HEK293 (cell line): ENCODE measurements around the gene ZSWIM1.

Experiments
- EGR2 ChIP-seq: fragments of 450-650 bp; formaldehyde crosslinking; IDR thresholded peaks from 2 replicates; pipeline ENCODE4 v1.5.1; 2016; ENCODE audit warnings: low read depth, missing biosample characterization, missing genetic modification characterization
- GLI4 ChIP-seq: fragments of 450-650 bp; formaldehyde crosslinking; IDR thresholded peaks from 2 replicates; pipeline ENCODE4 v1.5.1; 2016; ENCODE audit warnings: missing biosample characterization, missing genetic modification characterization
- KLF8 ChIP-seq: fragments of 450-650 bp; formaldehyde crosslinking; IDR thresholded peaks from 2 replicates; pipeline ENCODE4 v1.5.1; 2016; ENCODE audit warnings: missing biosample characterization, missing genetic modification characterization
- PBX3 ChIP-seq: sonication (generic); formaldehyde crosslinking; IDR thresholded peaks from 2 replicates; pipeline ENCODE4 v1.8.1; 2022; ENCODE audit warnings: mild to moderate bottlenecking, moderate library complexity, missing genetic modification reagents
- PRDM4 ChIP-seq: fragments of 450-650 bp; formaldehyde crosslinking; IDR thresholded peaks from 2 replicates; pipeline ENCODE4 v1.5.1; 2017; ENCODE audit warnings: missing biosample characterization, missing genetic modification characterization
- SETDB1 ChIP-seq: IDR thresholded peaks from one replicate; pipeline ENCODE4 v1.6.1; 2017; ENCODE audit warnings: mild to moderate bottlenecking, low read length, moderate library complexity, mixed read lengths; ENCODE audit not compliant: insufficient read length
- TSHZ1 ChIP-seq: fragments of 450-650 bp; formaldehyde crosslinking; IDR thresholded peaks from 2 replicates; pipeline ENCODE4 v1.5.1; 2016; ENCODE audit warnings: missing biosample characterization, missing genetic modification characterization, borderline replicate concordance
- YY2 ChIP-seq: fragments of 450-650 bp; formaldehyde crosslinking; IDR thresholded peaks from 2 replicates; pipeline ENCODE4 v1.5.1; 2016; ENCODE audit warnings: missing biosample characterization, missing genetic modification characterization
- ZBTB1 ChIP-seq: fragments of 450-650 bp; formaldehyde crosslinking; IDR thresholded peaks from 2 replicates; pipeline ENCODE4 v1.5.1; 2016; ENCODE audit warnings: missing biosample characterization, missing genetic modification characterization
- ZBTB17 ChIP-seq: fragments of 450-650 bp; formaldehyde crosslinking; IDR thresholded peaks from 2 replicates; pipeline ENCODE4 v1.5.1; 2016; ENCODE audit warnings: missing biosample characterization, missing genetic modification characterization
- ZBTB48 ChIP-seq: fragments of 450-650 bp; formaldehyde crosslinking; IDR thresholded peaks from 2 replicates; pipeline ENCODE4 v1.5.1; 2016; ENCODE audit warnings: missing biosample characterization, missing genetic modification characterization
- ZNF223 ChIP-seq: fragments of 450-650 bp; formaldehyde crosslinking; IDR thresholded peaks from 2 replicates; pipeline ENCODE4 v1.5.1; 2016; ENCODE audit warnings: missing biosample characterization, missing genetic modification characterization
- ZNF280D ChIP-seq: fragments of 450-650 bp; formaldehyde crosslinking; IDR thresholded peaks from 2 replicates; pipeline ENCODE4 v1.5.1; 2016; ENCODE audit warnings: missing biosample characterization, missing genetic modification characterization
- ZNF335 ChIP-seq: fragments of 450-650 bp; formaldehyde crosslinking; conservative IDR thresholded peaks from 2 replicates; pipeline ENCODE4 v1.5.1; 2016; ENCODE audit warnings: missing biosample characterization, missing genetic modification characterization
- ZNF354C ChIP-seq: fragments of 450-650 bp; formaldehyde crosslinking; IDR thresholded peaks from 2 replicates; pipeline ENCODE4 v1.5.1; 2016; ENCODE audit warnings: missing biosample characterization, missing genetic modification characterization, low read depth, borderline replicate concordance
- ZNF366 ChIP-seq: fragments of 450-650 bp; formaldehyde crosslinking; conservative IDR thresholded peaks from 2 replicates; pipeline ENCODE4 v1.5.1; 2016; ENCODE audit warnings: missing biosample characterization, missing genetic modification characterization
- ZNF37A ChIP-seq: fragments of 450-650 bp; IDR thresholded peaks from 2 replicates; pipeline ENCODE4 v1.5.1; 2018; ENCODE audit warnings: missing biosample characterization, missing genetic modification characterization
- ZNF510 ChIP-seq: fragments of 450-650 bp; formaldehyde crosslinking; IDR thresholded peaks from 2 replicates; pipeline ENCODE4 v1.5.1; 2018; ENCODE audit warnings: mild to moderate bottlenecking, missing genetic modification characterization, missing biosample characterization; ENCODE audit not compliant: insufficient replicate concordance
- ZNF549 ChIP-seq: fragments of 450-650 bp; IDR thresholded peaks from 2 replicates; pipeline ENCODE4 v1.5.1; 2018; ENCODE audit warnings: missing biosample characterization, missing genetic modification characterization, mild to moderate bottlenecking, inconsistent platforms, moderate library complexity
- ZNF555 ChIP-seq: fragments of 450-650 bp; formaldehyde crosslinking; conservative IDR thresholded peaks from 2 replicates; pipeline ENCODE4 v1.5.1; 2017; ENCODE audit warnings: missing biosample characterization, mild to moderate bottlenecking, missing genetic modification characterization, inconsistent platforms
- ZNF585B ChIP-seq: fragments of 450-650 bp; formaldehyde crosslinking; IDR thresholded peaks from 2 replicates; pipeline ENCODE4 v1.5.1; 2016; ENCODE audit warnings: missing biosample characterization, missing genetic modification characterization
- ZNF600 ChIP-seq: fragments of 450-650 bp; formaldehyde crosslinking; IDR thresholded peaks from 2 replicates; pipeline ENCODE4 v1.5.1; 2016; ENCODE audit warnings: missing biosample characterization, missing genetic modification characterization
- ZNF623 ChIP-seq: fragments of 450-650 bp; formaldehyde crosslinking; IDR thresholded peaks from 2 replicates; pipeline ENCODE4 v1.5.1; 2016; ENCODE audit warnings: missing biosample characterization, missing genetic modification characterization
- ZNF654 ChIP-seq: fragments of 450-650 bp; formaldehyde crosslinking; IDR thresholded peaks from 2 replicates; pipeline ENCODE4 v1.5.1; 2016; ENCODE audit warnings: low read depth, missing biosample characterization, missing genetic modification characterization
- ZNF747 ChIP-seq: fragments of 450-650 bp; formaldehyde crosslinking; IDR thresholded peaks from 2 replicates; pipeline ENCODE4 v1.5.1; 2016; ENCODE audit warnings: missing biosample characterization, missing genetic modification characterization
- ZNF792 ChIP-seq: fragments of 450-650 bp; formaldehyde crosslinking; IDR thresholded peaks from 2 replicates; pipeline ENCODE4 v1.5.1; 2016; ENCODE audit warnings: missing biosample characterization, missing genetic modification characterization
- ZSCAN16 ChIP-seq: fragments of 450-650 bp; formaldehyde crosslinking; IDR thresholded peaks from 2 replicates; pipeline ENCODE4 v1.5.1; 2016; ENCODE audit warnings: missing biosample characterization, missing genetic modification characterization
- ZSCAN5A ChIP-seq: fragments of 450-650 bp; formaldehyde crosslinking; IDR thresholded peaks from 2 replicates; pipeline ENCODE4 v1.5.1; 2016; ENCODE audit warnings: missing biosample characterization, missing genetic modification characterization
- ZXDB ChIP-seq: fragments of 450-650 bp; formaldehyde crosslinking; IDR thresholded peaks from 2 replicates; pipeline ENCODE4 v1.5.1; 2016; ENCODE audit warnings: missing biosample characterization, missing genetic modification characterization

ZSWIM1 gene

GRCh38 chr20:45860560-45861220 lies 20.3 kb upstream of the ZSWIM1 start (continued):
- TF ChIP-seq ZBTB1 (tag by site-specific recombination), result no peak
- TF ChIP-seq PRDM4 (tag by site-specific recombination), result no peak
- no peak for TF ChIP-seq ZNF555 (tag by site-specific recombination)
- TF ChIP-seq ZNF354C (tag by site-specific recombination), result no peak
- no peak for TF ChIP-seq ZNF747
- peak; percentile 47 for TF ChIP-seq ZNF600 (tag by site-specific recombination)
- TF ChIP-seq SETDB1, result no peak
- 0 out of 2 replicates have a peak, but pooled peaks have one; percentile 25 for TF ChIP-seq ZSCAN5A (tag by site-specific recombination)
- peak; percentile 40 for TF ChIP-seq ZNF335 (tag by site-specific recombination)
- peak; percentile 50; the same call in 1 of the 2 replicates for TF ChIP-seq KLF8 (tag by site-specific recombination)
- TF ChIP-seq ZBTB17 (tag by site-specific recombination), result peak; percentile 55
- TF ChIP-seq ZNF654 (tag by site-specific recombination), result no peak
- peak; percentile 82 for TF ChIP-seq ZNF366
- TF ChIP-seq ZXDB (tag by site-specific recombination), result no peak
- TF ChIP-seq ZNF223 (tag by site-specific recombination), result no peak
- no peak for TF ChIP-seq ZSCAN16 (tag by site-specific recombination)
- no peak for TF ChIP-seq ZNF585B (tag by site-specific recombination)
- TF ChIP-seq ZBTB48 (tag by site-specific recombination), result peak; percentile 59
- TF ChIP-seq ZNF510 (tag by site-specific recombination), result no peak
- TF ChIP-seq EGR2 (tag by site-specific recombination), result no peak
- no peak for TF ChIP-seq ZNF792 (tag by site-specific recombination)
- TF ChIP-seq GLI4 (tag by site-specific recombination), result no peak
- TF ChIP-seq ZNF549 (tag by site-specific recombination), result no peak
- TF ChIP-seq TSHZ1 (tag by site-specific recombination), result no peak
- no peak for TF ChIP-seq ZNF37A (tag by site-specific recombination)
- no peak for TF ChIP-seq PBX3 (CRISPR knock-in tag)
- TF ChIP-seq YY2, result no peak
- no peak for TF ChIP-seq ZNF623 (tag by site-specific recombination)
- no peak for TF ChIP-seq ZNF280D
